SK-N-SH treated with all-trans-retinoic acid at 6 μM for 48 hours (cell line): ENCODE results near the gene P4HTM.
"Not testable (repeated sequence)": the region's sequence is repeated elsewhere in the genome, so short reads cannot be mapped to it uniquely, and the experiment has no call there.

Source experiments
- ATAC-seq: fragments of 200-7000 bp; cut with Tn5 transposase; 3 replicates; pipeline ENCODE4 v1.9.1; 2020; ENCODE audit warnings: mild to moderate bottlenecking, moderate library complexity
- ARNTL ChIP-seq: fragments of 450-650 bp; formaldehyde crosslinking; IDR thresholded peaks from 2 replicates; pipeline ENCODE4 v1.5.0; 2020; ENCODE audit warnings: low read depth, mild to moderate bottlenecking, moderate library complexity, borderline replicate concordance
- BACH2 ChIP-seq: fragments of 250-450 bp; sonication (Bioruptor Pico); IDR thresholded peaks from 2 replicates; pipeline ENCODE4 v1.9.0; 2021; ENCODE audit warnings: mild to moderate bottlenecking, borderline replicate concordance
- CREB5 ChIP-seq: fragments of 250-450 bp; sonication (Bioruptor Pico); IDR thresholded peaks from 2 replicates; pipeline ENCODE4 v1.5.1; 2020; ENCODE audit warnings: low read depth, mild to moderate bottlenecking, moderate library complexity
- CSDC2 ChIP-seq: fragments of 250-450 bp; sonication (Bioruptor Pico); IDR thresholded peaks from 2 replicates; pipeline ENCODE4 v1.5.0; 2020; ENCODE audit warnings: mild to moderate bottlenecking, moderate library complexity
- CSRNP3 ChIP-seq: fragments of 250-450 bp; sonication (Bioruptor Pico); IDR thresholded peaks from 2 replicates; pipeline ENCODE4 v1.5.1; 2021; ENCODE audit warnings: mild to moderate bottlenecking, moderate library complexity
- ESRRG ChIP-seq: fragments of 250-450 bp; sonication (Bioruptor Pico); IDR thresholded peaks from 2 replicates; pipeline ENCODE4 v1.6.1; 2021; ENCODE audit warnings: mild to moderate bottlenecking
- GLIS3 ChIP-seq: fragments of 250-450 bp; sonication (Bioruptor Pico); IDR thresholded peaks from 2 replicates; pipeline ENCODE4 v1.5.0; 2020; ENCODE audit warnings: mild to moderate bottlenecking, moderate library complexity
- ISL1 ChIP-seq: fragments of 250-450 bp; sonication (Bioruptor Pico); IDR thresholded peaks from 2 replicates; pipeline ENCODE4 v2.1.2; 2022; ENCODE audit warnings: mild to moderate bottlenecking, moderate library complexity
- OSR1 ChIP-seq: fragments of 250-450 bp; sonication (Bioruptor Pico); IDR thresholded peaks from 2 replicates; pipeline ENCODE4 v1.8.0; 2022; ENCODE audit warnings: moderate library complexity, mild to moderate bottlenecking, inconsistent platforms
- PATZ1 ChIP-seq: fragments of 250-450 bp; sonication (Bioruptor Pico); IDR thresholded peaks from 2 replicates; pipeline ENCODE4 v1.8.0; 2020; ENCODE audit warnings: mild to moderate bottlenecking, moderate library complexity, borderline replicate concordance
- POU6F1 ChIP-seq: fragments of 250-450 bp; sonication (Bioruptor Pico); IDR thresholded peaks from 2 replicates; pipeline ENCODE4 v1.8.0; 2021; ENCODE audit warnings: low read depth, mild to moderate bottlenecking, moderate library complexity, borderline replicate concordance
- PPARA ChIP-seq: fragments of 250-450 bp; sonication (Bioruptor Pico); IDR thresholded peaks from 2 replicates; pipeline ENCODE4 v1.5.0; 2020; ENCODE audit warnings: mild to moderate bottlenecking, borderline replicate concordance
- SNAI2 ChIP-seq: fragments of 250-450 bp; sonication (Bioruptor Pico); IDR thresholded peaks from 2 replicates; pipeline ENCODE4 v1.5.0; 2020; ENCODE audit warnings: mild to moderate bottlenecking, moderate library complexity
- TCF4 ChIP-seq: fragments of 250-450 bp; sonication (Bioruptor Pico); IDR thresholded peaks from 2 replicates; pipeline ENCODE4 v1.8.0; 2021; ENCODE audit warnings: mild to moderate bottlenecking, moderate library complexity, borderline replicate concordance
- TOX ChIP-seq: fragments of 250-450 bp; sonication (Bioruptor Pico); IDR thresholded peaks from 2 replicates; pipeline ENCODE4 v1.8.0; 2021; ENCODE audit warnings: mild to moderate bottlenecking, moderate library complexity, borderline replicate concordance
- TSHZ2 ChIP-seq: fragments of 250-450 bp; sonication (Bioruptor Pico); IDR thresholded peaks from 2 replicates; pipeline ENCODE4 v1.5.0; 2020; ENCODE audit warnings: mild to moderate bottlenecking, moderate library complexity
- ZC3H10 ChIP-seq: fragments of 250-450 bp; sonication (Bioruptor Pico); IDR thresholded peaks from 2 replicates; pipeline ENCODE4 v1.5.1; 2021; ENCODE audit warnings: mild to moderate bottlenecking, moderate library complexity
- ZFP30 ChIP-seq: fragments of 450-650 bp; formaldehyde crosslinking; IDR thresholded peaks from 2 replicates; pipeline ENCODE4 v1.5.0; 2022; ENCODE audit warnings: mild to moderate bottlenecking, moderate library complexity
- ZNF565 ChIP-seq: fragments of 450-650 bp; formaldehyde crosslinking; conservative IDR thresholded peaks from 2 replicates; pipeline ENCODE4 v1.5.0; 2020; ENCODE audit warnings: low read depth, mild to moderate bottlenecking, moderate library complexity
- ZNF70 ChIP-seq: fragments of 450-650 bp; formaldehyde crosslinking; IDR thresholded peaks from 2 replicates; pipeline ENCODE4 v1.5.0; 2020; ENCODE audit warnings: mild to moderate bottlenecking, moderate library complexity
- ZNF8 ChIP-seq: fragments of 450-650 bp; formaldehyde crosslinking; IDR thresholded peaks from 2 replicates; pipeline ENCODE4 v1.5.0; 2020; ENCODE audit warnings: mild to moderate bottlenecking, moderate library complexity

The P4HTM gene

GRCh38 chr3:49007771-49008528 is 17.9 kb downstream of the P4HTM start:
- TF ChIP-seq ZNF8 (CRISPR knock-in tag) (no peak), ZC3H10 (CRISPR knock-in tag) (no peak), CSRNP3 (CRISPR knock-in tag) (no peak), PATZ1 (CRISPR knock-in tag) (no peak), ZFP30 (CRISPR knock-in tag) (no peak)
- ATAC-seq = peak; percentile 72

GRCh38 chr3:49008627-49009026 is 18.6 kb downstream of the P4HTM start:
- ATAC-seq = not testable (repeated sequence)

GRCh38 chr3:49009396-49009795 is 19.4 kb downstream of the P4HTM start:
- ATAC-seq = no peak
- no peak for TF ChIP-seq ZNF565
- no peak for TF ChIP-seq POU6F1 (CRISPR knock-in tag)

- TF ChIP-seq PPARA (CRISPR knock-in tag) = no peak
- TF ChIP-seq ISL1 (CRISPR knock-in tag) = no peak
- no peak for TF ChIP-seq CREB5 (CRISPR knock-in tag)
- TF ChIP-seq POU6F1 (CRISPR knock-in tag) = no peak
- TF ChIP-seq TOX (CRISPR knock-in tag) = no peak
- TF ChIP-seq ZNF70 = no peak
- ATAC-seq = no peak
Observed at GRCh38 chr3:49012441-49013017, 22.5 kb downstream of the P4HTM start.

GRCh38 chr3:49013113-49013737 is 23.2 kb downstream of the P4HTM start:
- ATAC-seq = no peak
- no peak for TF ChIP-seq OSR1 (CRISPR knock-in tag)
- no peak for TF ChIP-seq GLIS3 (CRISPR knock-in tag)
- TF ChIP-seq CREB5 (CRISPR knock-in tag) = no peak
- no peak for TF ChIP-seq ESRRG (CRISPR knock-in tag)
- no peak for TF ChIP-seq ARNTL (CRISPR knock-in tag)
- no peak for TF ChIP-seq TOX (CRISPR knock-in tag)
- no peak for TF ChIP-seq SNAI2
- no peak for TF ChIP-seq ZNF8 (CRISPR knock-in tag)
- TF ChIP-seq CSDC2 (CRISPR knock-in tag) = no peak
- no peak for TF ChIP-seq ZC3H10 (CRISPR knock-in tag)
- no peak for TF ChIP-seq BACH2
- no peak for TF ChIP-seq PPARA (CRISPR knock-in tag)
- no peak for TF ChIP-seq TCF4 (CRISPR knock-in tag)
- TF ChIP-seq TSHZ2 = no peak
